ENCODE measurements around the gene MAP1B. TPM values are rescaled to one million over a fixed set of nuclear protein-coding genes. Genes with fewer than 3 reads are reported as not detected.

The MAP1B gene
- total RNA-seq, 1 donor, result 164 TPM

DNA sequence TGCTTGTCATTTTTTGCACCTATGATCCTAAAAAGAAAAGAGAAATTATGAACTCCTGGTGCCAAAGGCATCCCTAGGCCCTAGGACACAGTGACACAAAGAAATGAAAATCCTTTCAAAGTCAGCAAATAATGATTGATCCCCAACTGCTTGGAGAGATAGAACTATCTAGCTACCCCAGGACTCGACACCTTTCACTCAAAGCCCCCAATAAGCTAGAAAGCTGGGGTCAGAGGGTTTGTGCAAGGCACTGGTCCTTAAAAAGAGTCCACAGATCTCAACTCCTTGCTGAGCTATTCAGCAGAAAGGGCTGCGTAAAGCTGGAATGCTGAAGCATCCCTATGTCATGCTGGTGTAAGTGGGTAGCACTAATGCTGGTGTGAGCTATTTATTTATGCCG, 31.8 kb upstream of the MAP1B start:
- H3K4me3 ChIP-seq (ENCODE audit: insufficient read depth, low read length), result no peak overlapping the region
- no peak overlapping the region for H3K4me2 ChIP-seq (ENCODE audit: insufficient read depth, low read length)
- peaks cover 7% of the 10 kb centered on the region for H3K27me3 ChIP-seq (ENCODE audit: insufficient read depth, low read length)
- H3K27ac ChIP-seq (ENCODE audit: low read depth, low read length), result no peak overlapping the region
- TF ChIP-seq, protein P1, sequence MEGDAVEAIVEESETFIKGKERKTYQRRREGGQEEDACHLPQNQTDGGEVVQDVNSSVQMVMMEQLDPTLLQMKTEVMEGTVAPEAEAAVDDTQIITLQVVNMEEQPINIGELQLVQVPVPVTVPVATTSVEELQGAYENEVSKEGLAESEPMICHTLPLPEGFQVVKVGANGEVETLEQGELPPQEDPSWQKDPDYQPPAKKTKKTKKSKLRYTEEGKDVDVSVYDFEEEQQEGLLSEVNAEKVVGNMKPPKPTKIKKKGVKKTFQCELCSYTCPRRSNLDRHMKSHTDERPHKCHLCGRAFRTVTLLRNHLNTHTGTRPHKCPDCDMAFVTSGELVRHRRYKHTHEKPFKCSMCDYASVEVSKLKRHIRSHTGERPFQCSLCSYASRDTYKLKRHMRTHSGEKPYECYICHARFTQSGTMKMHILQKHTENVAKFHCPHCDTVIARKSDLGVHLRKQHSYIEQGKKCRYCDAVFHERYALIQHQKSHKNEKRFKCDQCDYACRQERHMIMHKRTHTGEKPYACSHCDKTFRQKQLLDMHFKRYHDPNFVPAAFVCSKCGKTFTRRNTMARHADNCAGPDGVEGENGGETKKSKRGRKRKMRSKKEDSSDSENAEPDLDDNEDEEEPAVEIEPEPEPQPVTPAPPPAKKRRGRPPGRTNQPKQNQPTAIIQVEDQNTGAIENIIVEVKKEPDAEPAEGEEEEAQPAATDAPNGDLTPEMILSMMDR (IDR thresholded peaks at IDR 0.05; ENCODE audit: extremely low read depth, low read depth, low read length), result no peak
- no peaks in the 10 kb centered on the region for H4K20me1 ChIP-seq (ENCODE audit: insufficient read depth, low read length)
- no peaks in the 10 kb centered on the region for H3K36me3 ChIP-seq (ENCODE audit: insufficient read depth, low read length)
- H3K4me1 ChIP-seq (ENCODE audit: insufficient read depth, low read length), result peaks cover 3% of the 10 kb centered on the region
- H3K79me2 ChIP-seq (ENCODE audit: insufficient read depth, low read length), result no peaks in the 10 kb centered on the region
- H2AFZ ChIP-seq (ENCODE audit: low read length), result no peak overlapping the region
- no peaks in the 10 kb centered on the region for H3K9me3 ChIP-seq (ENCODE audit: low read depth, low read length)
- no peak for DNase-seq (ENCODE audit: insufficient read length, low spot score, missing footprints)

DNA sequence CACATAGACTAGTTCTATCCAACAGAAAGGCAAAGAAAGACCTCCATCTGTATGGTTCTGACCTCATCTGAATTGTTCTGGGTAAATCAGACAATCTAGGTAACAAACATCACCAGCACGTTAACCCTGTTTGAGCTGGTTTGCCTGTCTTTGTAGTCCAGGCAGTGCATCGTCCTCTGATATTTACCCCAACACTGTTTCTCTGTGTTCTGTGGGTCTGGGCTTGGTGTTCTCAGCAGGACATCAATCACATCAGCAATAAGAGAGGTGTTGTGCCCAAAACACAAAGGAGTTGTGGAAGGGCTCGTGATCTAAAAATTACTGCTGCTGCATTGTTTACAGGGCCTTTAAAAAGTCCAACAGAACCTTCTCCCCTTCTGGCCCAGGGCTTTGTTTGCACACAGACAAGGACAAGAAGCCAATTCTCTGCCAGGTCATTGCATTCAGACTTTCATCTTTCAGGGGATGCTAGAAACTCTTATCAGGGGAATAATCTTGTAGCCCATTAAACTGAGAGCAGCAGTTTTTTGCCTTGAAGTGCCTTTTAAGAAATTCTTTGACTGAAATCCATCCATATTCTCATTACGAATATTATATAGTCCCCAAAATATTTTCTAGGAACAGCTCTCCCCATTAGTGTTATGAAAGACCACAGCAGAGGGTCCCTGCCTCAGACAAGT, 30.5 kb upstream of the MAP1B start:
- Histone ChIP-seq H3K27ac (ENCODE audit: low read depth, low read length) (no peak overlapping the region), H3K27me3 (ENCODE audit: insufficient read depth, low read length) (peaks cover 6% of the 10 kb centered on the region), H3K79me2 (ENCODE audit: insufficient read depth, low read length) (no peaks in the 10 kb centered on the region), H4K20me1 (ENCODE audit: insufficient read depth, low read length) (no peaks in the 10 kb centered on the region), H3K9me3 (ENCODE audit: low read depth, low read length) (no peaks in the 10 kb centered on the region), H3K36me3 (ENCODE audit: insufficient read depth, low read length) (no peaks in the 10 kb centered on the region), H3K4me2 (ENCODE audit: insufficient read depth, low read length) (no peak overlapping the region), H3K4me1 (ENCODE audit: insufficient read depth, low read length) (peaks cover 3% of the 10 kb centered on the region), H2AFZ (ENCODE audit: low read length) (no peak overlapping the region), H3K4me3 (ENCODE audit: insufficient read depth, low read length) (no peak overlapping the region)
- TF ChIP-seq, protein P1 (IDR thresholded peaks at IDR 0.05; ENCODE audit: extremely low read depth, low read depth, low read length), result no peak
- DNase-seq (ENCODE audit: insufficient read length, low spot score, missing footprints), result no peak

DNA sequence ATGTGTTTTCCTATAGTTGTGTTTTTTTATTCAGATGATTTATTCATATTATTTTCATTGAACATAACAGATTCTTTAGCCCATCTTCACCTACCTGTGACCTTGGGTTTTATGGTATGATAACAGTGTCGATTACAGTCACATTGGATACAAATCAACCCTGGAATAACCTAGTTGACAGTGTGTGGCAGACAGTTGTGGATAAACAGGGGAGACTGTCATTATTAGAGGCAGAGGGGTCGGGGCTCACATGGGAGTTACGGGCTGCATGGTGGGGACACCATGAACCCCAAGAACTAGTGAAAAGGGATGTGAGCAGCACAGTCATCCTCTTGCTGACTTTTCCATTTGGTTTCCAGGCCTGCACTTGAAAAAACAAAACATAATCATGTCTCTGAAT, 29.9 kb upstream of the MAP1B start:
- Histone ChIP-seq H3K27ac (ENCODE audit: low read depth, low read length) (no peak overlapping the region), H3K79me2 (ENCODE audit: insufficient read depth, low read length) (no peaks in the 10 kb centered on the region), H3K4me2 (ENCODE audit: insufficient read depth, low read length) (no peak overlapping the region), H3K27me3 (ENCODE audit: insufficient read depth, low read length) (peaks cover 6% of the 10 kb centered on the region), H3K36me3 (ENCODE audit: insufficient read depth, low read length) (no peaks in the 10 kb centered on the region), H3K9me3 (ENCODE audit: low read depth, low read length) (no peaks in the 10 kb centered on the region), H3K4me1 (ENCODE audit: insufficient read depth, low read length) (peaks cover 3% of the 10 kb centered on the region), H3K4me3 (ENCODE audit: insufficient read depth, low read length) (no peak overlapping the region), H2AFZ (ENCODE audit: low read length) (no peak overlapping the region), H4K20me1 (ENCODE audit: insufficient read depth, low read length) (no peaks in the 10 kb centered on the region)
- DNase-seq (ENCODE audit: insufficient read length, low spot score, missing footprints), result no peak
- TF ChIP-seq, protein P1 (IDR thresholded peaks at IDR 0.05; ENCODE audit: extremely low read depth, low read depth, low read length), result no peak

DNA sequence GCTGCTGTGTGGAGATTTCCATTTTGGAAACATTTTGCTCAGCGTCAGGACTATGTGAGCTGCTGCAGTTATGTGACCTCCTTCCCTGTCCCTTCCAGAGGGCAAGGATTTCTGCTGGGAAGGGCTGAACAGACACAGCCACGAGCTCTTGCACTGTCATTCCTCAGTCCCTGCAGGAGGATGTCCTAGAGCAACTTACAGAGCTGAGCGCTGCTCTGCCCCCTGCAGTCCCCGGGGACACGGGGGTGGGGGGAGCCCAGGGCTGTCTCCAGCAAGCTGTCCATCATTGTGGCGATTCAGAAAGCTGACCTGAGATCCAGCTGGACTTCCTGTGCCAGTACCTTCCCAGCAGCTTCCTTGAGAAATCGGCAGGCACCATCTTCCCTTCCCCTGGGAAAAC, 28.0 kb upstream of the MAP1B start:
- H3K36me3 ChIP-seq (ENCODE audit: insufficient read depth, low read length), result no peaks in the 10 kb centered on the region
- H3K4me1 ChIP-seq (ENCODE audit: insufficient read depth, low read length), result peaks cover 3% of the 10 kb centered on the region
- H4K20me1 ChIP-seq (ENCODE audit: insufficient read depth, low read length), result no peaks in the 10 kb centered on the region
- H3K9me3 ChIP-seq (ENCODE audit: low read depth, low read length), result no peaks in the 10 kb centered on the region
- no peak overlapping the region for H3K27ac ChIP-seq (ENCODE audit: low read depth, low read length)
- peak overlapping the region; percentile 52 for H2AFZ ChIP-seq (ENCODE audit: low read length)
- H3K4me3 ChIP-seq (ENCODE audit: insufficient read depth, low read length), result peak overlapping the region; percentile 34
- TF ChIP-seq, protein P1 (IDR thresholded peaks at IDR 0.05; ENCODE audit: extremely low read depth, low read depth, low read length), result no peak
- H3K4me2 ChIP-seq (ENCODE audit: insufficient read depth, low read length), result peak overlapping the region; percentile 54
- peaks cover 8% of the 10 kb centered on the region for H3K27me3 ChIP-seq (ENCODE audit: insufficient read depth, low read length)
- H3K79me2 ChIP-seq (ENCODE audit: insufficient read depth, low read length), result no peaks in the 10 kb centered on the region
- DNase-seq (ENCODE audit: insufficient read length, low spot score, missing footprints), result no peak
